Fibroblast of pulmonary artery (primary cell): ENCODE data around the gene BMP5.

Experiments
- DNase-seq: peaks from one replicate; pipeline ENCODE4 v3.0.0-alpha.2; 2010; ENCODE audit warnings: low read depth
- H3K4me3 ChIP-seq: replicated peaks from 2 replicates; pipeline ENCODE4 v1.5.1; 2011; ENCODE audit warnings: low read depth, mild to moderate bottlenecking, control low read depth, low read length, moderate library complexity
- CTCF ChIP-seq: IDR thresholded peaks from 2 replicates; pipeline ENCODE4 v1.5.1; 2011; ENCODE audit warnings: mild to moderate bottlenecking, control low read depth, low read length, inconsistent platforms; ENCODE audit errors: missing control alignments

Gene BMP5

GRCh38 chr6:55785273-55785672 lies 90.1 kb downstream of the BMP5 start:
- DNase-seq: no peak
- TF ChIP-seq CTCF: no peak
- H3K4me3 ChIP-seq: no peak overlapping the region

GRCh38 chr6:55782275-55782674 lies 93.1 kb downstream of the BMP5 start:
- DNase-seq: no peak
- no peak overlapping the region for H3K4me3 ChIP-seq
- TF ChIP-seq CTCF: no peak

- no peak for DNase-seq
- no peak for TF ChIP-seq CTCF
Measured at GRCh38 chr6:55778705-55779104, 96.7 kb downstream of the BMP5 start.

GRCh38 chr6:55777469-55777868 lies 97.9 kb downstream of the BMP5 start:
- TF ChIP-seq CTCF: no peak
- H3K4me3 ChIP-seq: no peak overlapping the region
- no peak for DNase-seq

More at GRCh38 chr6:55778705-55779104, 96.7 kb downstream of the BMP5 start:
- no peak overlapping the region for H3K4me3 ChIP-seq

GRCh38 chr6:55776113-55776512 lies 99.3 kb downstream of the BMP5 start:
- no peak for DNase-seq
- TF ChIP-seq CTCF: no peak
- no peak overlapping the region for H3K4me3 ChIP-seq

GRCh38 chr6:55775029-55775318 lies 100.4 kb downstream of the BMP5 start:
- TF ChIP-seq CTCF: no peak
- DNase-seq: no peak
- H3K4me3 ChIP-seq: no peak overlapping the region

- no peak for DNase-seq
- H3K4me3 ChIP-seq: no peak overlapping the region
- no peak for TF ChIP-seq CTCF
Measured at GRCh38 chr6:55774286-55775028, 100.9 kb downstream of the BMP5 start.
